ENCODE results near the gene FYN.

FYN gene

GRCh38 chr6:111758608-111759329 is 114.5 kb downstream of the FYN start:
- H3K4me1 ChIP-seq (ENCODE audit: insufficient read depth, low read length): peaks cover 45% of the 10 kb centered on the region
- no peaks in the 10 kb centered on the region for H3K9me3 ChIP-seq (ENCODE audit: insufficient read depth, low read length, severe bottlenecking)
- peak; percentile 60 for ATAC-seq (ENCODE audit: insufficient read depth, low read depth)
- no peak overlapping the region for H3K4me2 ChIP-seq (ENCODE audit: insufficient read depth, low read length)
- peak overlapping the region; percentile 63 for H3K27ac ChIP-seq (ENCODE audit: low read length)
- H3K4me3 ChIP-seq (ENCODE audit: low read depth in 1 of 2, low read length in 2 of 2): no peak overlapping the region
- peaks cover 64% of the 10 kb centered on the region for H3K79me2 ChIP-seq (ENCODE audit: insufficient read depth, low read length)
- DNase-seq: peak; percentile 25
- peaks cover 27% of the 10 kb centered on the region for H4K20me1 ChIP-seq (ENCODE audit: insufficient read depth, low read length)
- peaks cover 28% of the 10 kb centered on the region for H3K36me3 ChIP-seq (ENCODE audit: insufficient read depth, low read length)
- H2AFZ ChIP-seq (ENCODE audit: low read depth, low read length): no peak overlapping the region
- TF ChIP-seq EZH2 (IDR thresholded peaks at IDR 0.05; ENCODE audit: borderline replicate concordance, low read depth, low read length, severe bottlenecking) (no peak), CTCF (IDR thresholded peaks at IDR 0.05; ENCODE audit: borderline replicate concordance, extremely low read depth, low read length, poor library complexity, severe bottlenecking) (no peak)
- H3K9ac ChIP-seq (ENCODE audit: low read depth, low read length): no peak overlapping the region
- H3K27me3 ChIP-seq (ENCODE audit: insufficient read depth, low read length, poor library complexity): no peaks in the 10 kb centered on the region

DNA sequence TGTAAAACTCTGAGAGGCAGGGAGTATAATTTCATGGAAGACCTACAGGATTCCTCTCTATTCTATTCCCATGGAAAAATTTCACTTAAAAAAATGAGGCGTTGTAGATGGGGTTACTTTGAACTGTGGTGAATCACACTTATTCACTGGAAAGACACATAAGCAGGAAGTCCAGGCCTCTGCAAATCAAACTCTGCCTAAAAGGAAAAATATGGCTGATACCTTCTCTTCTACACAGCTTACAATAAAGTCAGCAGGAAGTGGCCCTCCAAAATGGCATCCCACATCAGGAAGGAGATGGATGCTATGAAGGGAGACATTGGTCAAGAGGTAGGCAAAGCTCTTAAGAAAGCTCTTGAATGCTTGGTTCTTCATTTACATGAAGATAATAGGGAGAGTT is 115.9 kb downstream of the FYN start:
- Histone ChIP-seq H3K79me2 (ENCODE audit: insufficient read depth, low read length) (peaks cover 53% of the 10 kb centered on the region), H3K9ac (ENCODE audit: low read depth, low read length) (no peak overlapping the region), H2AFZ (ENCODE audit: low read depth, low read length) (no peak overlapping the region), H3K27ac (ENCODE audit: low read length) (no peak overlapping the region), H3K4me2 (ENCODE audit: insufficient read depth, low read length) (no peak overlapping the region), H4K20me1 (ENCODE audit: insufficient read depth, low read length) (peaks cover 25% of the 10 kb centered on the region), H3K4me3 (ENCODE audit: low read depth in 1 of 2, low read length in 2 of 2) (no peak overlapping the region), H3K36me3 (ENCODE audit: insufficient read depth, low read length) (peaks cover 28% of the 10 kb centered on the region), H3K9me3 (ENCODE audit: insufficient read depth, low read length, severe bottlenecking) (no peaks in the 10 kb centered on the region), H3K27me3 (ENCODE audit: insufficient read depth, low read length, poor library complexity) (no peaks in the 10 kb centered on the region), H3K4me1 (ENCODE audit: insufficient read depth, low read length) (peaks cover 43% of the 10 kb centered on the region)
- ATAC-seq (ENCODE audit: insufficient read depth, low read depth) (0 out of 3 replicates have a peak, but pooled peaks have one; percentile 15), DNase-seq (no peak)
- no peak for TF ChIP-seq EZH2 (IDR thresholded peaks at IDR 0.05; ENCODE audit: borderline replicate concordance, low read depth, low read length, severe bottlenecking)
- TF ChIP-seq CTCF (IDR thresholded peaks at IDR 0.05; ENCODE audit: borderline replicate concordance, extremely low read depth, low read length, poor library complexity, severe bottlenecking): no peak

DNA sequence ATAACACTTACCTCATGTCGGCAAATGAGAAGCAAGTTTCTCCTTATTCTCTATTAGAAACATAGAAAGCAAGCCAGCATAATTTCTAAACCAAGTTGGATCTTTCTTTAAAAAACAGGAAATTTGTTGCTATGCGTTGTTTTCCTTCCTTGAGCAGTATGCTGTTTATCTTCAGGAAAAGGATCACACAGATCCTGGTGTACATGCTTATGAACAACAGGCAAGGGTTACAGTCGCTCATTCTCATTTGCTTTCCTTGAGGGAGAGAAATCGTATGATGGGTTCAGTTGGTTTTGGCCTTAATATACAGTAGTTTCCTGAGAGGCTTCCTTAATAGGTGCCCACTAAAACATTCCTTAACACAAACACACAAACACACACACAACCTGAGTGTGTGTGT is 118.8 kb downstream of the FYN start:
- Histone ChIP-seq H3K9me3 (ENCODE audit: insufficient read depth, low read length, severe bottlenecking) (no peaks in the 10 kb centered on the region), H3K4me1 (ENCODE audit: insufficient read depth, low read length) (peaks cover 32% of the 10 kb centered on the region), H3K27ac (ENCODE audit: low read length) (no peak overlapping the region), H3K36me3 (ENCODE audit: insufficient read depth, low read length) (peaks cover 16% of the 10 kb centered on the region), H3K9ac (ENCODE audit: low read depth, low read length) (no peak overlapping the region), H4K20me1 (ENCODE audit: insufficient read depth, low read length) (peaks cover 10% of the 10 kb centered on the region), H3K4me2 (ENCODE audit: insufficient read depth, low read length) (no peak overlapping the region), H3K79me2 (ENCODE audit: insufficient read depth, low read length) (peaks cover 51% of the 10 kb centered on the region), H3K4me3 (ENCODE audit: low read depth in 1 of 2, low read length in 2 of 2) (no peak overlapping the region), H2AFZ (ENCODE audit: low read depth, low read length) (no peak overlapping the region), H3K27me3 (ENCODE audit: insufficient read depth, low read length, poor library complexity) (no peaks in the 10 kb centered on the region)
- DNase-seq: no peak
- TF ChIP-seq CTCF (IDR thresholded peaks at IDR 0.05; ENCODE audit: borderline replicate concordance, extremely low read depth, low read length, poor library complexity, severe bottlenecking) (no peak), EZH2 (IDR thresholded peaks at IDR 0.05; ENCODE audit: borderline replicate concordance, low read depth, low read length, severe bottlenecking) (no peak)
- no peak for ATAC-seq (ENCODE audit: insufficient read depth, low read depth)
